GM19238 (cell line): ENCODE results near the gene KLHL30.

ENCODE experiments used
- DNase-seq: peaks from one replicate; pipeline ENCODE4 v3.0.0; 2011; ENCODE audit warnings: low spot score; ENCODE audit not compliant: insufficient read length

Gene KLHL30

GRCh38 chr2:238130111-238130695, 8.3 kb upstream of the KLHL30 start:
- no peak for DNase-seq

GRCh38 chr2:238130696-238131628, 7.5 kb upstream of the KLHL30 start:
- no peak for DNase-seq

- no peak for DNase-seq
These were observed 6.6 kb upstream of the KLHL30 start for GRCh38 chr2:238131761-238132462.

- DNase-seq = no peak
These were observed 5.7 kb upstream of the KLHL30 start for GRCh38 chr2:238132463-238133450.

GRCh38 chr2:238133499-238134392, 4.7 kb upstream of the KLHL30 start:
- DNase-seq = no peak

- DNase-seq = no peak
These were observed 4.1 kb upstream of the KLHL30 start for GRCh38 chr2:238134393-238134785.

- no peak for DNase-seq
These were observed 2.8 kb upstream of the KLHL30 start for GRCh38 chr2:238135601-238136150.

GRCh38 chr2:238136820-238137537, 1.5 kb upstream of the KLHL30 start:
- no peak for DNase-seq

- DNase-seq = no peak
These were observed 583 bp upstream of the KLHL30 start for GRCh38 chr2:238137885-238138284.

- no peak for DNase-seq
These were observed 950 bp downstream of the KLHL30 start for GRCh38 chr2:238139196-238140039.

GRCh38 chr2:238140040-238140439, 1.6 kb downstream of the KLHL30 start:
- no peak for DNase-seq

- no peak for DNase-seq
These were observed 2.5 kb downstream of the KLHL30 start for GRCh38 chr2:238140721-238141540.

GRCh38 chr2:238141541-238142318, 3.3 kb downstream of the KLHL30 start:
- no peak for DNase-seq

- no peak for DNase-seq
These were observed 4.1 kb downstream of the KLHL30 start for GRCh38 chr2:238142382-238143205.

GRCh38 chr2:238143239-238143951, 4.9 kb downstream of the KLHL30 start:
- DNase-seq = no peak
